ENCODE data around the gene PDGFRB. TPM values are rescaled to one million over a fixed set of nuclear protein-coding genes. Genes with fewer than 3 reads are reported as not detected.

The PDGFRB gene
- total RNA-seq, 2 experiments from 2014 or later: 0.23 to 3.0 TPM

GRCh38 chr5:150092159-150092787 lies 63.4 kb downstream of the PDGFRB start:
- no peak for DNase-seq (ENCODE audit: low spot score)
- TF ChIP-seq CTCF (conservative IDR thresholded peaks at IDR 0.05; ENCODE audit: low read length) (no peak), EZH2phosphoT487 (IDR thresholded peaks at IDR 0.05; ENCODE audit: borderline replicate concordance, low read depth, low read length) (no peak)
- intact Hi-C loops (cut with micrococcal nuclease; ENCODE audit: unreplicated experiment): no loop called here
- Histone ChIP-seq H4K20me1 (ENCODE audit: insufficient read depth, low read length) (no peaks in the 10 kb centered on the region), H3K9me3 (ENCODE audit: low read length) (no peaks in the 10 kb centered on the region), H3K4me1 (ENCODE audit: insufficient read depth, low read length, poor library complexity, severe bottlenecking) (no peaks in the 10 kb centered on the region), H3K4me2 (ENCODE audit: low read length) (no peak overlapping the region), H2AFZ (ENCODE audit: low read length) (no peak overlapping the region), H3K27ac (ENCODE audit: low read depth, low read length, poor library complexity, severe bottlenecking) (no peak overlapping the region), H3K9me2 (ENCODE audit: insufficient read depth, low read length) (no peaks in the 10 kb centered on the region), H3K79me2 (ENCODE audit: insufficient read depth, low read depth, low read length) (no peaks in the 10 kb centered on the region), H3K4me3 (ENCODE audit: low read depth, low read length, poor library complexity, severe bottlenecking) (no peak overlapping the region), H3K36me3 (ENCODE audit: insufficient read depth, low read length) (no peaks in the 10 kb centered on the region)
- CTCF ChIA-PET (ENCODE audit: unreplicated experiment): no interaction called here
- POLR2A ChIA-PET: interaction anchor here (0.7 kb wide), 1 partner anchor 1726 kb away, joined by 3 read pairs; no protein-coding TSS in a partner anchor
- BruUV-seq (replicated peaks): no TSS peak

GRCh38 chr5:150085950-150086715 lies 69.5 kb downstream of the PDGFRB start, which contains the start of gene CSF1R:
Gene CSF1R, minus strand, starts transcription at chr5:150086554. Its CDS starts 127 bp downstream, at chr5:150086427.
- no peak for TF ChIP-seq EZH2phosphoT487 (IDR thresholded peaks at IDR 0.05; ENCODE audit: borderline replicate concordance, low read depth, low read length)
- no peak for TF ChIP-seq CTCF (conservative IDR thresholded peaks at IDR 0.05; ENCODE audit: low read length)
- Histone ChIP-seq H3K9me3 (ENCODE audit: low read length) (no peaks in the 10 kb centered on the region), H3K4me1 (ENCODE audit: insufficient read depth, low read length, poor library complexity, severe bottlenecking) (peaks cover 12% of the 10 kb centered on the region), H3K36me3 (ENCODE audit: insufficient read depth, low read length) (no peaks in the 10 kb centered on the region), H3K27ac (ENCODE audit: low read depth, low read length, poor library complexity, severe bottlenecking) (no peak within 1 kb of the TSS), H4K20me1 (ENCODE audit: insufficient read depth, low read length) (no peaks in the 10 kb centered on the region), H3K79me2 (ENCODE audit: insufficient read depth, low read depth, low read length) (no peaks in the 10 kb centered on the region), H3K9me2 (ENCODE audit: insufficient read depth, low read length) (no peaks in the 10 kb centered on the region), H3K4me3 (ENCODE audit: low read depth, low read length, poor library complexity, severe bottlenecking) (no peak within 1 kb of the TSS), H3K4me2 (ENCODE audit: low read length) (no peak within 1 kb of the TSS), H2AFZ (ENCODE audit: low read length) (no peak within 1 kb of the TSS)
- ChIA-PET CTCF (ENCODE audit: unreplicated experiment) (interaction anchor here (0.5 kb wide), 1 partner anchor 105 kb away, joined by 4 read pairs; no protein-coding TSS in a partner anchor), POLR2A (interaction anchor here (0.6 kb wide), 1 partner anchor 15 kb away, joined by 4 read pairs; no protein-coding TSS in a partner anchor)
- no peak for DNase-seq (ENCODE audit: low spot score)
- intact Hi-C loops (cut with micrococcal nuclease; ENCODE audit: unreplicated experiment): no loop called here
- no TSS peak for BruUV-seq (replicated peaks)
